Keratinocyte (primary cell): ENCODE data around the gene STIMATE. TPM values are rescaled to one million over a fixed set of nuclear protein-coding genes. Genes with fewer than 3 reads are reported as not detected.

Experiments
- DNase-seq: peaks from one replicate; pipeline ENCODE4 v3.0.0-alpha.2; 2011; ENCODE audit warnings: low read depth, missing footprints, low spot score
- FAIRE-seq: peaks from 2 replicates; lab custom pipeline; 2011; peaks lifted over from hg19 to GRCh38; lab: Jason Lieb, UNC
- H2AFZ ChIP-seq: 2 replicates; pipeline ENCODE4 v1.6.0; 2012; ENCODE audit warnings: low read length, control low read depth, inconsistent platforms; ENCODE audit not compliant: control insufficient read depth
- H3K27ac ChIP-seq: 2 replicates; pipeline ENCODE4 v1.5.1; 2011; ENCODE audit warnings: low read length; ENCODE audit not compliant: control insufficient read depth, insufficient read depth
- H3K27me3 ChIP-seq: 3 replicates; pipeline ENCODE4 v1.6.0; 2011; ENCODE audit warnings: low read length; ENCODE audit not compliant: control insufficient read depth, insufficient read depth; ENCODE audit errors: extremely low read depth
- H3K36me3 ChIP-seq, 2 experiments: 2 replicates in 1 of 2; 3 replicates in 1 of 2; pipeline ENCODE4 v1.5.1; 2011; ENCODE audit warnings: low read length in 2 of 2, mild to moderate bottlenecking in 1 of 2; ENCODE audit not compliant: control insufficient read depth in 2 of 2, insufficient read depth in 2 of 2; ENCODE audit errors: extremely low read depth in 1 of 2
- H3K4me1 ChIP-seq: 3 replicates; pipeline ENCODE4 v1.5.1; 2011; ENCODE audit warnings: low read length; ENCODE audit not compliant: control insufficient read depth, insufficient read depth; ENCODE audit errors: extremely low read depth
- H3K4me2 ChIP-seq: 3 replicates; pipeline ENCODE4 v1.6.0; 2011; ENCODE audit warnings: low read depth, low read length; ENCODE audit not compliant: control insufficient read depth, insufficient read depth; ENCODE audit errors: extremely low read depth
- H3K4me3 ChIP-seq, 3 experiments: fragments of 200-600 bp in 1 of 3; sonication (generic) in 1 of 3; 2 replicates in 2 of 3; 3 replicates in 1 of 3; pipeline ENCODE4 v1.5.1; 2011 to 2016; ENCODE audit warnings: low read length in 3 of 3, mild to moderate bottlenecking in 3 of 3, control low read depth in 2 of 3, inconsistent platforms in 1 of 3, low read depth in 1 of 3, mixed read lengths in 1 of 3, mixed run types in 1 of 3, moderate library complexity in 1 of 3; ENCODE audit not compliant: control insufficient read depth in 2 of 3, insufficient read depth in 2 of 3; ENCODE audit errors: extremely low read depth in 1 of 3
- H3K79me2 ChIP-seq: 2 replicates; pipeline ENCODE4 v1.6.0; 2012; ENCODE audit warnings: low read length; ENCODE audit not compliant: control insufficient read depth, insufficient read depth
- H3K9ac ChIP-seq: 3 replicates; pipeline ENCODE4 v1.6.0; 2011; ENCODE audit warnings: low read length; ENCODE audit not compliant: control insufficient read depth, insufficient read depth; ENCODE audit errors: extremely low read depth
- H3K9me1 ChIP-seq: 3 replicates; pipeline ENCODE4 v1.6.0; 2011; ENCODE audit warnings: low read length; ENCODE audit not compliant: control insufficient read depth, insufficient read depth; ENCODE audit errors: extremely low read depth
- H3K9me3 ChIP-seq: 2 replicates; pipeline ENCODE4 v1.5.1; 2012; ENCODE audit warnings: low read depth, low read length; ENCODE audit not compliant: control insufficient read depth
- H4K20me1 ChIP-seq: 3 replicates; pipeline ENCODE4 v1.6.0; 2011; ENCODE audit warnings: low read length; ENCODE audit not compliant: control insufficient read depth, insufficient read depth; ENCODE audit errors: extremely low read depth
- CTCF ChIP-seq, 3 experiments: IDR thresholded peaks in 1 of 3; conservative IDR thresholded peaks in 1 of 3; optimal IDR thresholded peaks in 1 of 3; 2 replicates in 2 of 3; 3 replicates in 1 of 3; pipeline versions ENCODE3 to v1.5.1; 2011; ENCODE audit warnings: low read length in 3 of 3, mild to moderate bottlenecking in 3 of 3, moderate library complexity in 2 of 3, control low read depth in 1 of 3, inconsistent platforms in 1 of 3; ENCODE audit not compliant: insufficient read depth in 2 of 3; ENCODE audit errors: extremely low read depth in 1 of 3
- EZH2 ChIP-seq: IDR thresholded peaks from one replicate; pipeline ENCODE4 v1.6.1; 2012; ENCODE audit warnings: inconsistent platforms, mild to moderate bottlenecking, low read length, moderate library complexity
- dilution Hi-C: fragments of 300-500 bp; cut with MboI; formaldehyde crosslinking; loops from one replicate; pipeline ENCODE4 v1.7.0; 2020; ENCODE audit warnings: low sequenced_read_pairs; ENCODE audit not compliant: extremely low pct_ligation_motif_present
- polyA plus RNA-seq, 5 experiments: library from polyadenylated mRNA; depleted of rRNA in 3 of 5; stranded (reverse) in 3 of 5; stranded (forward) in 1 of 5; unstranded in 1 of 5; fragments of >200 nt; gene quantifications; 1 replicate in 1 of 5; 2 replicates in 3 of 5; 3 replicates in 1 of 5; pipeline versions ENCODE4 v1.2.1 to v1.2.3, GENCODE V29; 2011 to 2012; ENCODE audit warnings: missing spikeins in 2 of 5, low read depth in 1 of 5, low replicate concordance in 1 of 5

The STIMATE gene
- polyA plus RNA-seq, 1 donor (not counting 4 experiments of a cell fraction or from before 2014, with no cell fraction given) = 8.2 TPM

GRCh38 chr3:52846432-52846965, 50.8 kb downstream of the STIMATE start:
- Histone ChIP-seq H3K4me1 (no peaks in the 10 kb centered on the region), H3K4me2 (no peak overlapping the region), H3K27me3 (no peaks in the 10 kb centered on the region), H3K9me1 (no peaks in the 10 kb centered on the region), H3K4me3 (no peak overlapping the region), H3K9me3 (no peaks in the 10 kb centered on the region), H3K36me3 (peaks cover 8 to 13% of the 10 kb centered on the region in 2 experiments), H4K20me1 (no peaks in the 10 kb centered on the region), H2AFZ (no peak overlapping the region), H3K27ac (no peak overlapping the region), H3K9ac (no peak overlapping the region), H3K79me2 (no peaks in the 10 kb centered on the region)
- no peak for FAIRE-seq
- TF ChIP-seq EZH2 (no peak), CTCF (optimal IDR thresholded peaks at IDR 0.05 in 1 of 3, IDR thresholded peaks at IDR 0.05 in 1 of 3, conservative IDR thresholded peaks at IDR 0.05 in 1 of 3; ENCODE audit: extremely low read depth in 1 of 3, insufficient read depth in 2 of 3, low read length in 3 of 3) (no peak)
- dilution Hi-C loops = no loop called here
- DNase-seq = no peak

- peaks cover 7 to 9% of the 10 kb centered on the region in 2 experiments for H3K36me3 ChIP-seq
- FAIRE-seq (no peak), DNase-seq (no peak)
- dilution Hi-C loops = no loop called here
- H3K4me1 ChIP-seq = no peaks in the 10 kb centered on the region
- no peaks in the 10 kb centered on the region for H3K9me3 ChIP-seq
- no peak overlapping the region for H3K4me3 ChIP-seq
- H3K9me1 ChIP-seq = no peaks in the 10 kb centered on the region
- TF ChIP-seq EZH2 (no peak), CTCF (optimal IDR thresholded peaks at IDR 0.05 in 1 of 3, IDR thresholded peaks at IDR 0.05 in 1 of 3, conservative IDR thresholded peaks at IDR 0.05 in 1 of 3; ENCODE audit: extremely low read depth in 1 of 3, insufficient read depth in 2 of 3, low read length in 3 of 3) (peak; percentile 22 to 63 (median 40))
- H2AFZ ChIP-seq = no peak overlapping the region
- no peak overlapping the region for H3K4me2 ChIP-seq
- no peak overlapping the region for H3K9ac ChIP-seq
- no peaks in the 10 kb centered on the region for H3K27me3 ChIP-seq
- no peak overlapping the region for H3K27ac ChIP-seq
- no peaks in the 10 kb centered on the region for H4K20me1 ChIP-seq
- H3K79me2 ChIP-seq = no peaks in the 10 kb centered on the region
Measured at GRCh38 chr3:52845691-52846431, 51.5 kb downstream of the STIMATE start.
